ENCODE data around the gene ITPKB.

The ITPKB gene

GRCh38 chr1:226782845-226783601, 43.9 kb upstream of the ITPKB start:
- DNase-seq (ENCODE audit: insufficient read length, low spot score), result no peak
- FAIRE-seq, result no peak
- TF ChIP-seq, protein P1, sequence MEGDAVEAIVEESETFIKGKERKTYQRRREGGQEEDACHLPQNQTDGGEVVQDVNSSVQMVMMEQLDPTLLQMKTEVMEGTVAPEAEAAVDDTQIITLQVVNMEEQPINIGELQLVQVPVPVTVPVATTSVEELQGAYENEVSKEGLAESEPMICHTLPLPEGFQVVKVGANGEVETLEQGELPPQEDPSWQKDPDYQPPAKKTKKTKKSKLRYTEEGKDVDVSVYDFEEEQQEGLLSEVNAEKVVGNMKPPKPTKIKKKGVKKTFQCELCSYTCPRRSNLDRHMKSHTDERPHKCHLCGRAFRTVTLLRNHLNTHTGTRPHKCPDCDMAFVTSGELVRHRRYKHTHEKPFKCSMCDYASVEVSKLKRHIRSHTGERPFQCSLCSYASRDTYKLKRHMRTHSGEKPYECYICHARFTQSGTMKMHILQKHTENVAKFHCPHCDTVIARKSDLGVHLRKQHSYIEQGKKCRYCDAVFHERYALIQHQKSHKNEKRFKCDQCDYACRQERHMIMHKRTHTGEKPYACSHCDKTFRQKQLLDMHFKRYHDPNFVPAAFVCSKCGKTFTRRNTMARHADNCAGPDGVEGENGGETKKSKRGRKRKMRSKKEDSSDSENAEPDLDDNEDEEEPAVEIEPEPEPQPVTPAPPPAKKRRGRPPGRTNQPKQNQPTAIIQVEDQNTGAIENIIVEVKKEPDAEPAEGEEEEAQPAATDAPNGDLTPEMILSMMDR (IDR thresholded peaks at IDR 0.05; ENCODE audit: insufficient read depth, missing control alignments), result no peak

- TF ChIP-seq, protein P1 (IDR thresholded peaks at IDR 0.05; ENCODE audit: insufficient read depth, missing control alignments), result no peak
- DNase-seq (ENCODE audit: insufficient read length, low spot score) (no peak), FAIRE-seq (no peak)
Observed at GRCh38 chr1:226781937-226782609, 43.0 kb upstream of the ITPKB start.

GRCh38 chr1:226779561-226779960, 40.5 kb upstream of the ITPKB start:
- FAIRE-seq, result no peak
- TF ChIP-seq, protein P1 (IDR thresholded peaks at IDR 0.05; ENCODE audit: insufficient read depth, missing control alignments), result no peak
- DNase-seq (ENCODE audit: insufficient read length, low spot score), result no peak

GRCh38 chr1:226778657-226779058, 39.6 kb upstream of the ITPKB start:
- TF ChIP-seq, protein P1 (IDR thresholded peaks at IDR 0.05; ENCODE audit: insufficient read depth, missing control alignments), result no peak
- FAIRE-seq (no peak), DNase-seq (ENCODE audit: insufficient read length, low spot score) (no peak)

DNA sequence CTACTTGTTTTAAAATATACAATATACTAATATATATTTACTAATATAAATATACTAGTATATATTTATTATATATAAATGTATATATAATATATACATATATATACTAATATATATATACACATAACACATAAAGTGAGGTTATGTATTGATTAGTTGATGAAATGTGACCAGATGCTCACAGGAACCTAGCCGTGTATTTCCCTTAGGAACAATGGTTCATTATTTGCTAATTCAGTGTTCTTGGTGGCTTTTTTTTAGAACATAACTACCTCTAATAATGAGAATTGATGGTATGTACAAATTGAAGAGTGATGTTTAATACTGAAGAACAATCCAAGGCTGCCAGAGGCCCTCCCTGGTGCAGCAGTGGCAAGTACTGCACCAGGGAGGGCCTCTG, 37.9 kb upstream of the ITPKB start:
- no peak for DNase-seq (ENCODE audit: insufficient read length, low spot score)
- no peak for FAIRE-seq
- TF ChIP-seq, protein P1 (IDR thresholded peaks at IDR 0.05; ENCODE audit: insufficient read depth, missing control alignments), result no peak

DNA sequence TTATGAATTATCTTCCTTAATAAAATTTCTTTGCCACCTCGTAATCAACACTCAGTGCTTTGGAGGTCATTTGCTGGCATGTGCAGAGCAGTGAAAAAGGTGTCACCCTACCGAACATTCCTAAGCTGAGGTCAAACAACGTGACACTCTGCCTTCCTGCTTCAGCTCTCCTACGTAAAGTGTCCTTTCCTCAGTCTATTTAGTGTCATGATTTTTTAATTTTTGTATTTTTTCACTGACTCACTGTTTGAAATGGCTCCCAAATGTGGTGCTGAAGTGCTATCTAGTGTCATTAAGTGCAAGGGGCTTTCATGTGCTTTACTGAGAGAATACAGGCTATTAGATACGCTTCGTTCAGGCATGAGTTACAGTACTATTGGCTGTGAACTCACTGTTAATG, 37.0 kb upstream of the ITPKB start:
- TF ChIP-seq, protein P1 (IDR thresholded peaks at IDR 0.05; ENCODE audit: insufficient read depth, missing control alignments), result no peak

More for the DNA sequence above, 37.0 kb upstream of the ITPKB start:
- no peak for FAIRE-seq
- DNase-seq (ENCODE audit: insufficient read length, low spot score), result no peak

Data from D721Med (cell line).